Transverse colon (tissue), 4 donors: ENCODE data around the gene SUCLG2.

ENCODE experiments used
- CTCF ChIP-seq, 5 experiments: fragments of 200-600 bp in 3 of 5; fragments of 450-650 bp in 2 of 5; sonication (generic) in 3 of 5; IDR thresholded peaks; 1 replicate in 2 of 5; 2 replicates in 3 of 5; pipeline ENCODE4 v1.5.1; 2016 to 2017; ENCODE audit warnings: antibody characterized with exemption in 5 of 5, inconsistent platforms in 3 of 5, mild to moderate bottlenecking in 2 of 5, moderate library complexity in 1 of 5
- EP300 ChIP-seq: sonication (generic); formaldehyde crosslinking; IDR thresholded peaks from one replicate; pipeline ENCODE4 v1.6.1; 2017; ENCODE audit warnings: antibody characterized with exemption, low read depth
- POLR2A ChIP-seq: fragments of 450-650 bp; IDR thresholded peaks from one replicate; pipeline ENCODE4 v1.6.1; 2016; ENCODE audit warnings: antibody characterized with exemption, mild to moderate bottlenecking, moderate library complexity
- POLR2AphosphoS5 ChIP-seq, 3 donors: sonication (generic); formaldehyde crosslinking; IDR thresholded peaks; one replicate each; pipeline ENCODE4 v1.6.1; 2016; ENCODE audit warnings: antibody characterized with exemption in 3 of 3

- TF ChIP-seq CTCF (IDR thresholded peaks at IDR 0.05) = no peak
- TF ChIP-seq POLR2A = no peak
- TF ChIP-seq EP300 = no peak
- no peak for TF ChIP-seq POLR2AphosphoS5 (IDR thresholded peaks at IDR 0.05)
Measured at GRCh38 chr3:67635257-67635656, 19.2 kb downstream of the SUCLG2 start.
